GM12878 (cell line): ENCODE data around the gene AFMID. TPM values are rescaled to one million over a fixed set of nuclear protein-coding genes. Genes with fewer than 3 reads are reported as not detected.

ENCODE experiments used
- ATAC-seq: fragments of 200-7000 bp; cut with Tn5 transposase; 3 replicates; pipeline ENCODE4 v1.9.1; 2020; ENCODE audit warnings: mild to moderate bottlenecking, moderate library complexity
- BruUV-seq: library from RNA; stranded (reverse); fragments of 400-500 nt; replicated peaks from 2 replicates; lab custom pipeline; 2021; lab: Mats Ljungman, UMichigan
- CTCF ChIA-PET: fragments of 300-600 bp; sonication (Branson Sonifier 250); formaldehyde crosslinking; extraction: SDS; loops from one replicate; lab custom pipeline; 2021; ENCODE audit warnings: inconsistent platforms; lab: Yijun Ruan, JAX
- POLR2A ChIA-PET: fragments of 350-600 bp; formaldehyde crosslinking; extraction: SDS; loops from one replicate; lab custom pipeline; 2021; ENCODE audit warnings: inconsistent platforms; lab: Charles Lee
- RAD21 ChIA-PET: fragments of 300-600 bp; sonication (Branson Sonifier 250); formaldehyde crosslinking; loops from one replicate; lab custom pipeline; 2023; ENCODE audit warnings: antibody characterized with exemption; ENCODE audit not compliant: unreplicated experiment; lab: Charles Lee
- SMC1A ChIA-PET: fragments of 300-600 bp; sonication (Branson Sonifier 250); formaldehyde crosslinking; loops from one replicate; lab custom pipeline; 2023; ENCODE audit not compliant: unreplicated experiment, uncharacterized antibody; lab: Charles Lee
- DNase-seq: peaks from one replicate; pipeline ENCODE4 v3.0.0-alpha.2; 2011; ENCODE audit warnings: low read depth, low spot score
- FAIRE-seq: peaks from 3 replicates; lab custom pipeline; 2011; peaks lifted over from hg19 to GRCh38; lab: Jason Lieb, UNC
- H2AFZ ChIP-seq: 2 replicates; pipeline ENCODE4 v1.6.0; 2011; ENCODE audit warnings: low read depth, low read length, control low read depth; ENCODE audit not compliant: control insufficient read depth
- H3K27ac ChIP-seq: 2 replicates; pipeline ENCODE4 v1.5.1; 2011; ENCODE audit warnings: control low read depth; ENCODE audit not compliant: control insufficient read depth, insufficient read depth
- H3K27me3 ChIP-seq, 2 experiments: replicated peaks in 1 of 2; 2 replicates each; pipeline versions ENCODE4 v1.6.0 to v1.6.1; 2011; ENCODE audit warnings: low read length in 1 of 2; ENCODE audit not compliant: control insufficient read depth in 2 of 2, insufficient read depth in 2 of 2
- H3K36me3 ChIP-seq, 2 experiments: 2 replicates each; pipeline ENCODE4 v1.5.1; 2011; ENCODE audit warnings: low read length in 1 of 2; ENCODE audit not compliant: control insufficient read depth in 2 of 2, insufficient read depth in 2 of 2
- H3K4me1 ChIP-seq: 2 replicates; pipeline ENCODE4 v1.6.1; 2011; ENCODE audit warnings: mild to moderate bottlenecking, low read length, moderate library complexity, mixed read lengths; ENCODE audit not compliant: control insufficient read depth, insufficient read depth
- H3K4me2 ChIP-seq: 2 replicates; pipeline ENCODE4 v1.6.0; 2011; ENCODE audit warnings: control low read depth; ENCODE audit not compliant: control insufficient read depth, insufficient read depth
- H3K4me3 ChIP-seq: fragments of 200-600 bp; sonication (generic); 2 replicates; pipeline ENCODE4 v1.5.1; 2016
- H3K79me2 ChIP-seq: 2 replicates; pipeline ENCODE4 v1.6.0; 2011; ENCODE audit warnings: low read length; ENCODE audit not compliant: control insufficient read depth, insufficient read depth
- H3K9ac ChIP-seq: 2 replicates; pipeline ENCODE4 v1.8.0; 2011; ENCODE audit warnings: low read length, control low read depth, mixed read lengths; ENCODE audit not compliant: control insufficient read depth, insufficient read depth
- H3K9me3 ChIP-seq: replicated peaks from 3 replicates; pipeline ENCODE4 v1.5.1; 2011; ENCODE audit warnings: mild to moderate bottlenecking, low read length; ENCODE audit not compliant: control insufficient read depth, insufficient read depth
- H4K20me1 ChIP-seq: 2 replicates; pipeline ENCODE4 v1.6.0; 2011; ENCODE audit not compliant: control insufficient read depth, insufficient read depth
- CREM ChIP-seq: IDR thresholded peaks from 2 replicates; pipeline ENCODE4 v1.6.1; 2014; ENCODE audit warnings: antibody characterized with exemption, low read depth
- DPF2 ChIP-seq: fragments of 450-650 bp; IDR thresholded peaks from 2 replicates; pipeline ENCODE4 v1.6.1; 2017; ENCODE audit warnings: mild to moderate bottlenecking
- GATAD2B ChIP-seq: fragments of 450-650 bp; conservative IDR thresholded peaks from 2 replicates; pipeline ENCODE4 v1.6.1; 2017; ENCODE audit warnings: low read depth, mild to moderate bottlenecking, moderate library complexity
- HDGF ChIP-seq: fragments of 450-650 bp; IDR thresholded peaks from 2 replicates; pipeline ENCODE4 v1.6.1; 2016; ENCODE audit warnings: antibody characterized with exemption
- IRF4 ChIP-seq: IDR thresholded peaks from 2 replicates; pipeline ENCODE4 v1.6.1; 2011; ENCODE audit warnings: low read depth, low read length
- NBN ChIP-seq: fragments of 450-650 bp; IDR thresholded peaks from 2 replicates; pipeline ENCODE4 v1.6.1; 2016
- NFIC ChIP-seq: IDR thresholded peaks from 2 replicates; pipeline ENCODE4 v1.6.1; 2012; ENCODE audit warnings: low read depth, mild to moderate bottlenecking, inconsistent platforms, low read length, moderate library complexity
- PBX3 ChIP-seq: IDR thresholded peaks from 2 replicates; pipeline ENCODE4 v1.6.1; 2011; ENCODE audit warnings: mild to moderate bottlenecking, low read depth, low read length, moderate library complexity; ENCODE audit not compliant: insufficient replicate concordance
- POLR2A ChIP-seq: IDR thresholded peaks from 2 replicates; pipeline ENCODE4 v1.6.1; 2011; ENCODE audit warnings: low read depth, mild to moderate bottlenecking, low read length
- POLR2AphosphoS2 ChIP-seq: IDR thresholded peaks from 2 replicates; pipeline ENCODE4 v1.6.1; 2011; ENCODE audit warnings: low read depth, mild to moderate bottlenecking, low read length, improper control_type of control experiment, moderate library complexity
- POU2F2 ChIP-seq: IDR thresholded peaks from 3 replicates; pipeline ENCODE4 v1.6.1; 2011; ENCODE audit warnings: low read depth, mild to moderate bottlenecking, low read length, borderline replicate concordance
- SMAD5 ChIP-seq: IDR thresholded peaks from 2 replicates; pipeline ENCODE4 v1.6.1; 2016; ENCODE audit warnings: antibody characterized with exemption, low read depth
- SP1 ChIP-seq: IDR thresholded peaks from one replicate; pipeline ENCODE4 v1.6.1; 2011; ENCODE audit warnings: low read depth, low read length
- STAT3 ChIP-seq: IDR thresholded peaks from 2 replicates; pipeline ENCODE4 v1.6.1; 2011; ENCODE audit warnings: low read depth, low read length, improper control_type of control experiment
- ZSCAN29 ChIP-seq: fragments of 450-650 bp; IDR thresholded peaks from 2 replicates; pipeline ENCODE4 v1.6.1; 2017; ENCODE audit warnings: mild to moderate bottlenecking, moderate library complexity
- WGBS: methylation state at CpG from one replicate; pipeline ENCODE4 v1.1.6; 2016; ENCODE audit warnings: low lambda C conversion rate; ENCODE audit not compliant: insufficient replicate concordance, insufficient coverage; ENCODE audit errors: missing lambda C conversion rate; 5-methylcytosine and 5-hydroxymethylcytosine counted together
- in situ Hi-C: fragments of 300-500 bp; cut with MboI; formaldehyde crosslinking; loops from 9 replicates; pipeline ENCODE4 v1.14.3; 2018; ENCODE audit warnings: mixed read lengths
- intact Hi-C: fragments of 100-400 bp; cut with micrococcal nuclease; formaldehyde crosslinking; loops from one replicate; pipeline ENCODE4 v1.14.2; 2022; ENCODE audit not compliant: unreplicated experiment
- polyA plus RNA-seq, 11 experiments: library from polyadenylated mRNA; depleted of rRNA in 4 of 11; unstranded in 6 of 11; stranded (reverse) in 5 of 11; fragments of >200 nt; fragmentation: Nextera tagmentation in 4 of 11; fragmentation: Illumina TruSeq in 1 of 11; extraction: Ambion mirVana in 4 of 11; extraction: Trizol in 1 of 11; gene quantifications; 1 replicate in 1 of 11; 2 replicates in 10 of 11; pipeline versions ENCODE4 v1.2.1 to v1.2.3, GENCODE V29; 2011 to 2016; ENCODE audit warnings: inconsistent platforms in 2 of 11, missing spikeins in 2 of 11, low read depth in 1 of 11
- total RNA-seq, 4 experiments: library from RNA; depleted of rRNA in 3 of 4; stranded (reverse); fragments of >200 nt in 3 of 4; fragmentation: Illumina TruSeq in 1 of 4; extraction: Trizol in 1 of 4; gene quantifications; 2 replicates each; pipeline versions ENCODE4 v1.2.1 to v1.2.3, GENCODE V29; 2013 to 2021
- TF ChIP-seq, protein P1 (sequence below): fragments of 450-650 bp; IDR thresholded peaks from 2 replicates; pipeline ENCODE4 v1.6.1; 2016; ENCODE audit warnings: mild to moderate bottlenecking
- TF ChIP-seq, protein P2 (sequence below): fragments of 450-650 bp; IDR thresholded peaks from 2 replicates; pipeline ENCODE4 v1.6.1; 2016; ENCODE audit warnings: mild to moderate bottlenecking

Gene AFMID
- total and polyA plus RNA-seq, 10 of the 15 experiments (the other 5 are each of a cell fraction or from before 2014, with no cell fraction given): 36.1 to 98.8 (median 51.6) TPM

- H3K4me1 ChIP-seq: peaks cover 64% of the 10 kb centered on the region
- H3K27me3 ChIP-seq: no peaks in the 10 kb centered on the region
- peak; percentile 90 for ATAC-seq
- ChIA-PET SMC1A (interaction anchor here (0.6 to 1.5 kb wide), 3 partner anchors 7 to 36 kb away, joined by 3 to 8 read pairs (median 3); no protein-coding TSS in a partner anchor), RAD21 (interaction anchor here (0.6 to 1.2 kb wide), 7 partner anchors 12 to 98 kb away, joined by 3 to 5 read pairs (median 3); partner anchors contain the start of gene TMC6), CTCF (interaction anchor here (0.6 to 9.5 kb wide), 8 partner anchors 13 to 111 kb away, joined by 3 to 132 read pairs (median 4); partner anchors contain the start of genes AFMID, TK1 and TMC6), POLR2A (interaction anchor here (0.5 to 5.1 kb wide), 9 partner anchors 8 to 46 kb away, joined by 3 to 37 read pairs (median 4); no protein-coding TSS in a partner anchor)
- peak overlapping the region; percentile 7; the same call in 1 of the 2 replicates for H3K4me2 ChIP-seq
- intact Hi-C loops (loop anchor here (1.0 kb wide), 1 partner anchor 32 kb away; no protein-coding TSS in a partner anchor), in situ Hi-C loops (no loop called here)
- no peak overlapping the region for H3K4me3 ChIP-seq
- DNase-seq: peak; percentile 90
- H3K79me2 ChIP-seq: peaks cover 7% of the 10 kb centered on the region
- H3K9me3 ChIP-seq: no peaks in the 10 kb centered on the region
- peak; percentile 86 for FAIRE-seq
- BruUV-seq: TSS peak; percentile 48
- H3K27ac ChIP-seq: no peak overlapping the region
- no peak overlapping the region for H2AFZ ChIP-seq
- no peaks in the 10 kb centered on the region for H4K20me1 ChIP-seq
- 56% methylated on average over 49 of the region's 58 CpGs for WGBS
- H3K9ac ChIP-seq: no peak overlapping the region
- H3K36me3 ChIP-seq: peaks cover 7 to 8% of the 10 kb centered on the region in 2 experiments; a peak in 3 of 4 replicates
- TF ChIP-seq STAT3 (no peak), NBN (0 out of 2 replicates have a peak, but pooled peaks have one; percentile 25), SMAD5 (0 out of 2 replicates have a peak, but pooled peaks have one; percentile 35), PBX3 (peak; percentile 59), POU2F2 (0 out of 3 replicates have a peak, but pooled peaks have one; percentile 13), DPF2 (no peak), CREM (peak; percentile 14; the same call in 1 of the 2 replicates), NFIC (no peak), GATAD2B (peak; percentile 51; the same call in 1 of the 2 replicates), SP1 (peak; percentile 88), HDGF (peak; percentile 100), POLR2A (peak; percentile 87), IRF4 (no peak), POLR2AphosphoS2 (peak; percentile 83; the same call in 1 of the 2 replicates), ZSCAN29 (no peak)
- TF ChIP-seq, protein P1, sequence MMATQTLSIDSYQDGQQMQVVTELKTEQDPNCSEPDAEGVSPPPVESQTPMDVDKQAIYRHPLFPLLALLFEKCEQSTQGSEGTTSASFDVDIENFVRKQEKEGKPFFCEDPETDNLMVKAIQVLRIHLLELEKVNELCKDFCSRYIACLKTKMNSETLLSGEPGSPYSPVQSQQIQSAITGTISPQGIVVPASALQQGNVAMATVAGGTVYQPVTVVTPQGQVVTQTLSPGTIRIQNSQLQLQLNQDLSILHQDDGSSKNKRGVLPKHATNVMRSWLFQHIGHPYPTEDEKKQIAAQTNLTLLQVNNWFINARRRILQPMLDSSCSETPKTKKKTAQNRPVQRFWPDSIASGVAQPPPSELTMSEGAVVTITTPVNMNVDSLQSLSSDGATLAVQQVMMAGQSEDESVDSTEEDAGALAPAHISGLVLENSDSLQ: peak; percentile 79
- TF ChIP-seq, protein P2, sequence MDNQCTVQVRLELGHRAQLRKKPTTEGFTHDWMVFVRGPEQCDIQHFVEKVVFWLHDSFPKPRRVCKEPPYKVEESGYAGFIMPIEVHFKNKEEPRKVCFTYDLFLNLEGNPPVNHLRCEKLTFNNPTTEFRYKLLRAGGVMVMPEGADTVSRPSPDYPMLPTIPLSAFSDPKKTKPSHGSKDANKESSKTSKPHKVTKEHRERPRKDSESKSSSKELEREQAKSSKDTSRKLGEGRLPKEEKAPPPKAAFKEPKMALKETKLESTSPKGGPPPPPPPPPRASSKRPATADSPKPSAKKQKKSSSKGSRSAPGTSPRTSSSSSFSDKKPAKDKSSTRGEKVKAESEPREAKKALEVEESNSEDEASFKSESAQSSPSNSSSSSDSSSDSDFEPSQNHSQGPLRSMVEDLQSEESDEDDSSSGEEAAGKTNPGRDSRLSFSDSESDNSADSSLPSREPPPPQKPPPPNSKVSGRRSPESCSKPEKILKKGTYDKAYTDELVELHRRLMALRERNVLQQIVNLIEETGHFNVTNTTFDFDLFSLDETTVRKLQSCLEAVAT: peak; percentile 61; the same call in 1 of the 2 replicates
Measured at GRCh38 chr17:78140169-78141051, 46.8 kb upstream of the AFMID start.
